Stimulated activated CD8-positive, alpha-beta memory T cell treated with anti-CD3 and anti-CD28 coated beads, Interleukin-4, amount 100 ng/mL, for 48 hours (primary cell): ENCODE measurements around the gene SHCBP1L.

Experiments used
- DNase-seq: peaks from one replicate; pipeline ENCODE4 v3.0.0-alpha.2; 2020

SHCBP1L gene

GRCh38 chr1:182952677-182953444 is at the start of gene SHCBP1L:
Gene SHCBP1L (minus strand): TSS chr1:182953166. CDS start chr1:182953133, 33 bp downstream.
- no peak for DNase-seq

GRCh38 chr1:183002267-183002666 is 49.3 kb upstream of the SHCBP1L start:
- no peak for DNase-seq

DNA sequence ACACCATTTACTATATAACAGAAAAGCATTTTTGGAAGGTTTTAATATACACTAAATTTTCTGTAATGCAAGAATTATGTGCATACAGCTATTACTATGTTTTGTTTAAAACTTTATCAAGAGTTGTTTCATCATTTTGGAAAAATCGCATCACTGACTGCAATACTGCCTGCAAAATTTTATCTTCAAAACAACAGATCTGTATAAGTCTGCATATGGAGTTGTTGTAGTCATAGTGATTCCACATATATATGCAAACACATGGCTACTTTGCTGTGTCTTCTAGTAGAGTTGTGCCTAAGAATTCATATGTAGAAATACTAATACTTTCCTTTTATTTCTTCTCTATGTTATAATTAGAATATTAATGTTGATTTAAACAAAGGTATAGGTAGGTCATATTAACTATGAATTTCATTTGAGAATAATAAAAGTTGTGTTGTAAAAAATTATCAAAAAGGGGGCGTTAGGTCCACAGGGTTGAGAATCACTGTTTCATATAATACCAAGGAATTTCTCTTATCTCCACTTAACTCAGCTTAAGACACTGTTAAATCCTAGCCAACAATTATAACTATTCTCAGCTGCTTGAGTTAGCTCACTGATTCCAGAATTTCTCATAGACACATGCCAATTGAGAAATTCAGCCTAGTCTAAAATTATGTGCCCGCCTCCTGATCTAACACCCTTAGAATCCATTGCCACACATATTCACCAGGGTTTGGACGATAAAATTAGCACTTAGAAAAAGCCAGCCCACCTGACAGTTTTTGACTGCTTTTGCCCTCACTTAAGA is 47.4 kb upstream of the SHCBP1L start:
- DNase-seq: no peak

DNA sequence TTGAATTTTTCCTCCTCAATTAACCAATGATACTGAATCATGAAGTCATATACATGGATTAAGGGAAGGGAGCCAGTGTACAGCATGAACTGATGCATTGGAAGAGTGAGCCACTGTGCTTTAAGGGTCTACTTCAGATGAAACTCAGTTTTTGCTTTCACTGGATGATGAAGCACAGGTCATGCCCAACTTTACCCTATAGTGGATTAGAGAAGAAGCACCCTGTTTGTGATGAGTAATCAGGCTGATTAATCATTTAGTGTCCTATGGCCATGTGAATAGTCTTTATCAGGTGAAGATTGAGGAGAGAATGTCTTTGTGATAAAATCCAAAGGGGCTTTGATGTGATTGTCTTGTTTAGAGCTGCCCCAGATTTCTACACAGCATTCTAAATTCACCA is 45.5 kb upstream of the SHCBP1L start:
- DNase-seq: no peak

GRCh38 chr1:182996816-182997215 is 43.9 kb upstream of the SHCBP1L start:
- DNase-seq: no peak

GRCh38 chr1:182995894-182996293 is 42.9 kb upstream of the SHCBP1L start:
- no peak for DNase-seq

GRCh38 chr1:182993746-182994145 is 40.8 kb upstream of the SHCBP1L start:
- DNase-seq: no peak

DNA sequence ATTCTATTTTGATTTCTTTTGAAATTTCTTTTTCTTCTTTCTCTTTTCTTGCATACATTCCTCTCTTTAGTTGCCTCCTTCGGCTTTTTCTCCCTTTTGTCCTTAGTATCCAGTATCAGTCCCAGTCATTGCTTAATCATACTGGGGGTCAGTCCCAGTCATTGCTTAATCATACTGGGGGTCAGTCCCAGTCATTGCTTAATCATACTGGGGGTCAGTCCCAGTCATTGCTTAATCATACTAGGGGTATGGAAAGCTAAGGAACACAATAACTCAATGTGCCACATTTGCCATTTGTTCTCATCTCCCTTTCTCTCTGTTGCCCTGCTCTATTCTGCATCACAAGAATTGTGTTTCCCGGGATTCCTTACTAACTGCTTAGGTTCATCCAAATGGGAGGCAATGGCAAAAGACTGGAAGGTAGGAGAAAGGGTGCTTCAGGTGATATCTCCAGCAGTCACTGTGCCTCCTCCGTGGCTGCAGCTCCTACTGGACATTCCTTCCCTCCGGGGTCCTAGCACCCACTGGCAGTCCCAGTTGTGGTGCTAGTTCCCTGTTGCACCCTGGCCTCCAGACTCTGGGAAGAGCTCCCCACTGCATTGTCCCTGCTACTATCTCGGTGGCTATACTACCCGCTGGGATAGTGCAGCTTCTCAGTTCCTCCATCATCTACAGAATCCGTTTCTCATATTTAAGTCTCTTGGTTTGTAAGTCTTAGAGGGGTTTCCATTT is 37.6 kb upstream of the SHCBP1L start:
- DNase-seq: no peak

DNA sequence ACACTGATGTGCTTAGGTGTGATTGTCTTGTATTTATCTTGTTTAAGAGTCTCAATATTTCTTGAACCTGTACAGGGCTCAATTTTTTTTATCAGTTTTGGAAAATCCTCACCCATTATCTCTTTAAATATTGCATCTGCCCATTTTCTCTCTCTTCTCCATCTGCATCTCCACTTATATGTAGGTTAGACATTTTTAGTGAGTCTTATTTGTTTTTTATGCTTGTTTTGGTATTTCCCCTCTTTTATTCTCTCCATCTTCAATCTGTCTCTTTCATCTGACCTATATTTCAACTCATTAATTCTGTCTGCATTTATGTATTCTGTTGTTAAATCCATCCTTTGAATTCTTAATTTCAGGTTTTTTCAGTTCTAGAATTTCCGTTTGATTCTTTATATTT is 32.9 kb upstream of the SHCBP1L start:
- no peak for DNase-seq

DNA sequence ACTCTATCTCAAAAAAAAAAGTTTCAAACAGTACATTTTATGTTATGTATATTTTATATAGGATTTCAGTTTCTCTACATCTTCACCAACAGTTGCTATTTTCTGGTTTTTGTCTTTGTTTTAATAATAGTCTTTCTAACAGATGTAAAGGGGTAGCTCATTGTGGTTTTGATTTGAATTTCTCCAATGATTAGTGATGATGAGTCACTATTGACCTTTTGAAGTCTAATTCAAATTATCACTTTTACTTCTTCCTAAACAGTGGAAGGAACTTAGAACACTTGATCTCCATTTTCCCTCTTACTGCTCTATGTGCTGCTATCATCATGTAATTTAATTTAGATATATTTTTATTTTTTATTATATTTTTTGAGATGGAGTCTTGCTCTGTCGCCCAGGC is 31.7 kb upstream of the SHCBP1L start:
- DNase-seq: no peak

DNA sequence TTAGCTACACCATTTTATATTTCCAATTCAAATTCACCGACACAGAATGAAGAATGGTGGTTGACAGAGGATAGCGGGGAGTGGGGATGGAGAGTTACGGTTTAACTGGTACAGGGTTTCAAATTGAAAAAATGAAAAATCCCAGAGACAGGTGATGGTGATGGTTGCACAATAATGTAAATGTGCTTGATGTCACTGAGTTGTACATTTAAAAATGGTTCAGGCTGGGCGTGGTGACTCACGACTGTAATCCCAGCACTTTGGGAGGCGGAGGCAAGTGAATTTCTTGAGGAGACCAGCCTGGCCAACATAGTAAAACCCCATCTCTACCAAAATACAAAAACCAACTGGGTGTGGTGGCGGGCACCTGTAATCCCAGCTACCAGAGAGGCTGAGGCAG is 31.2 kb upstream of the SHCBP1L start:
- no peak for DNase-seq

GRCh38 chr1:182978151-182978853 is 25.3 kb upstream of the SHCBP1L start:
- DNase-seq: no peak

DNA sequence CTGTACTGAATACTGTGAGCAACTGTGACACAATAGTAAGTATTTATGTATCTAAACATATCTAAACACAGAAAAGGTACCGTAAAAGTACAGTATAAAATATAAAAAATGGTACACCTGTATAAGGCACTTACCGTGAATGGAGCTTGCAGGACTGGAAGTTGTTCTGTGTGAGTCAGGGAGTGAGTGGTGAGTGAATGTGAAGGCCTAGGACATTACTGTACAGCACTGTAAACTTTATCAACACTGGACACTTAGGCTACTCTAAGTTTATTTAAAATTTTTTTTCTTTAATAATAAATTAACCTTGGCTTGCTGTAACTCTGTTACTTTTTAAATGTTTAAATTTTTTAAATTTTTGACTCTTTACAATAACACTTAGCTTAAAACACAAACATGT is 24.5 kb upstream of the SHCBP1L start:
- no peak for DNase-seq

DNA sequence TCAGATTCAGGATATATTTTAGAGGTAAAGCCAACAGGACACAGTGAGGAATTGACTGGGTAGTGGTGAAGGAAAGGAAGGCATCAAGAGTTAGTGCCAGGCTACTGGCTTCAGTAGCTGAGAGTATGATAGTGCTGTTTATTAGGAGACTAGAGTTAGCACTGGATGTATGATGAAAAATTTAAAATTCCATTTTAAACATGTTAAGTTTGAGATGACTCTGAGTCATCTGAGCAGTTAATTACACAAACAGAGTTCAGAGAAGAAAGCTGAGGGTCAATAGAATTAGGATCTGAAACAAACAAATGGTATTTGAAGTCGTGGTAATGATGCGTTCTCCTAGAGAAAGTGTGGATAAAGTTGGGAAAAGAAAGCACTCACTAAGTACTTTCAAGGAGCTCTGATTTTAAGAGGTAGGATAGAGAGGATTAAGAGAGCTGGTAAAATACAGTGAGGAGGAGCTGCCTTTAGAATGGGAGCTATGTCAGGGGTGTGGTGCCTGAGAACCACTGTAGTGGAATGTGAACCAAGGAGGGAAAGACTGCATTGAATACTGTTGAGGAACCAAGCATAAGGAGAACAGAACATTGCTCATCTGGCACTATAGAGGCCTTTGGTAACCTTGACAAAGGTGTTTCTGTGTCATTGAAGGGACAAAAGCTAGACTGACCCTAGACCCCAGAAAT is 21.7 kb upstream of the SHCBP1L start:
- DNase-seq: no peak

DNA sequence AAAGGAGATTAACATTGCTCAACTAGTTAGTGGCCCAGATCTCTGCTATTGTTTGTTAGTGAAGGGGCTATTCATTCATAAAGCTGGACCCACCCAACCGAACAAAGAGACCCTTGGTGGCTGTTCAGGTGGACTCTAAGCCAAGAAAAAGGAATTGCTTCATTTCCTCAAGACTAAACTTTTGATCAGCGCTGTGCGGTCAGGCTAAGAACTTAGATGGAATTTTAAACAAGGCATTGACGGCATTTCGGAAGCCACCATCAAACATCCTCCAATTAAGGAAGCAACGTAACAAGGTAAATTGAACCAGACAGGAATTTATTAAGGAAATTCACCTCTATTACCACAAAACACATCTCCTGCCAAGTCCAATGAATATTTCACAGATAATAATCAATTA is 19.9 kb upstream of the SHCBP1L start:
- DNase-seq: no peak

DNA sequence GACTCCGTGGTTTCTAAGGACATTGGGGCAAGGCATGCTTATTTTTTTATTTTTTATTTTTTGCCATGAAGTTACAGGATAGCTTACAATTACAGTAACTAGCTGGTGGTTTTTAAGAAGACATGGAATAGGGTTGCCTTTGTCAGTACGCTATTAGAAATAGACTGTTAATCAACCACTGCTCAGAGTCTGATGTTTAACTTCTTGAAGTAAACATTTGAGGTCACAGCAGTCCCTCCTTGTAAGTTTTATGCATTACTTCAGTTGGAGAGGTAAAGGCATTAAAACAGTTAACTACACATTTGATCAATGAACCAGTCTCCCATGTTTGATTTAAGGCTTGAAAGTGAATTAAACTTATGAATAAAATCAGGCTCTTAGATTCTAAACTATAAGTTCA is 19.3 kb upstream of the SHCBP1L start:
- no peak for DNase-seq

GRCh38 chr1:182971219-182971618 is 18.3 kb upstream of the SHCBP1L start:
- DNase-seq: no peak

GRCh38 chr1:182968836-182969734 is 16.1 kb upstream of the SHCBP1L start:
- DNase-seq: no peak

DNA sequence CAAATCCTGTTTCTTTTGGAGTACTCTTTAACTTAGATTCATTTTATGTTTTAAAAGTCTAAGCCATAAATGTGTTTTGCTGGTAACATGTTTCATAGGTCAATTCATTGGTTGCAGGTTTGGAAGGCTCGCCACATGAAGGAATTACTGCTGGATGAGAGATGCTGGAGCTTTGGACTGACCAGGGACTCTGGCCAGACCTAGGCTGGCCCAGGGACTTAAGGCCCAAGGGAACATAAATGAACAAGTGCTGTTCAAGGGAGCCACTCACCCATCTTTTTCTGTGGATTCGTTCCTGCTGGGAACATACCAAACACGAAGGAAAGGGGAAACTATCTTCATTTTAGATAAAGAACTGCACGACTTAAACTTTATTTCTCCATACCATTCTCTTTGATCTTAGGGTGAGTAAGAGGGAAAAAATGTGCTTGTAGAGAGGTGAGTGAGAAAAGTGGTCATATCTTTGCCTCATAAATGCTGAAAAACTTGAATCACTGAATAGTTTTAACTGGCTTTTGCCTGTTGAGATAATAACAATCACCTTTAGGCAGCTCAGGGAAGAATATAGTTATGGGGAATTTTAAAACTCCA is 15.3 kb upstream of the SHCBP1L start:
- DNase-seq: no peak

GRCh38 chr1:182965861-182966260 is 12.9 kb upstream of the SHCBP1L start:
- DNase-seq: no peak

- DNase-seq: no peak
These were observed 12.1 kb upstream of the SHCBP1L start for GRCh38 chr1:182965096-182965495.
